HG03565 (cell line): ENCODE results near the gene HNRNPA3.
A peak's percentile ranks its signal among the peaks of the same experiment; 100 is the strongest.
"Not testable (repeated sequence)": the region's sequence is repeated elsewhere in the genome, so short reads cannot be mapped to it uniquely, and the experiment has no call there.

Experiments used
- ATAC-seq: cut with Tn5 transposase; IDR thresholded peaks from one replicate; pipeline ENCODE4 v1.9.1; 2021; ENCODE audit warnings: mild to moderate bottlenecking, moderate library complexity; ENCODE audit not compliant: unreplicated experiment

The HNRNPA3 gene

DNA sequence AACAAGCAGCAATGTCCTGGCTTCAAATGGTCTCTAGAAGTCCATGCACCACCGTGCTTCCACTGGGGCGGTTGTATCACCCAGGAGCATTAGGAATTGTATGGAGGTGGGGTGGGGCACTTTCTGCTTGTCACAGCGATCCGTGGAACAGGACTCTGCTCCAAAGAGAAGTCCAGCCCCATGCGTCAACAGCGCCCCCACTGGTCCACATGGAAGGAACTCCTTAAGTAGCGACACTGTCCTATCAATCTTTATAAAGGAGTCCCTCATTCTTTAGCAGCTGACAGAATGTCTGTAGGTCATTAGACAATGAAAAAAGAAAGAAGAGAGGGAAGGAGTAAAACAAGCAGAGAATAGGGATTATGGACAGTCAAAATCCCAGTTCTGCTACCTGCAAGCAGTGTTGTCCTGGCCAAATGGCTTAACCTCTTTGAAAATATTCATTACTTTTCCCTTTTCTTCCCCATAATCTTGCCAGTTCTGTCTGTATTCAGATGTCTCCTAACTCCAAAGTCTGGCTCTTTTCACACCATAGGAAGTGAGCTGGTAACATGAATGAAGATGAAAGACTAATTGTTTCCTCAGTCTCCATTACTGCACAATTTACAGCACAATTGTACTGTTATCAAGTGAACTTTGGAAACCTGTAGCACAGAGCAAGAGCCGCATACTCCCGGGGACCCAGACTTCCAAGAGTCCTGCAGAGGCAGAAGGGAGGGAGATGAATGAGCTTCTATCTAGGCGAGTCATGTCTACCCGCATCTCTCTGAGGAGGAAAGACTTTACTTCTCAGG lies 42.0 kb downstream of the HNRNPA3 start:
- no peak for ATAC-seq

- ATAC-seq, result no peak
Measured at GRCh38 chr2:177255227-177255601, 42.6 kb downstream of the HNRNPA3 start.

DNA sequence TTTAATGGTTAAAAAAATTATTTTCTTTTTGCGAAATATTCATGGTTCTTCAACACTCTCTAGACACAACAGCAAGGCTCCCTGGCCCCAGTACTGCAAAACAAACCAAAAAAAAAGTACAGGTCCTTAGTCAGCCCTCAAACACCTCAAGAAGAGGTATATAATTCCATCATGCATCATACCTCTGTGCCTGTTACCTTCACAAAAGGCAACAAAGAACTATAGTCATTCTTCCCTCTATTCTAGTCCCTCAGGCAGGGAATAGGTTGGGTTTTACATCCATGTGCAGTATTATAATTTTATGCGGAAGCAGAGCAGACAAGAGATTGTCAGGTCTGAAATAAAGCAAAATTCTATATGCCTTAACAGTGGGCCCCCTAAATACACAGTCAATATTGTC lies 43.4 kb downstream of the HNRNPA3 start:
- no peak for ATAC-seq

GRCh38 chr2:177256695-177257094 lies 44.1 kb downstream of the HNRNPA3 start:
- ATAC-seq, result no peak

- no peak for ATAC-seq
Measured at GRCh38 chr2:177257471-177257870, 44.9 kb downstream of the HNRNPA3 start.

- ATAC-seq, result no peak
Measured at GRCh38 chr2:177258059-177258458, 45.5 kb downstream of the HNRNPA3 start.

DNA sequence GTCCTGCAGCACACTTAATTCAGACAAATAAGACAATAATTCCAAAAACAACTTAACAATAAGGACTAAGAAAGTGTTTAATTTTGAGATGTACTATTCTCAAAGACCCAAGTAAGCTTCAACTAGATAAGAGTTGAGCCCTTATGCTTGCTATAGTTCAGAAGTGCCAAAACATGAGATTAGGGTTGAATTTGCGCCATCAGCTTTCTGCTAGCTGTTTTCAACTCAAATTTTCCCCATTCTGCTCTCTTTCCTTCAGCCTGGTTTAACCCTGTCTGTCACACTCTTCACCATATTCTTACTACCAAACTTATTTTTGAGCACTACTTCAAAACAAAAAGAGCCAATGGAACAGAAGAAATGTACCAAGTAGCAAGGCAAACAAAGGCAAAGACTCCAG lies 47.8 kb downstream of the HNRNPA3 start:
- ATAC-seq, result no peak

- ATAC-seq, result no peak
Measured at GRCh38 chr2:177261116-177262060, 48.8 kb downstream of the HNRNPA3 start.

- ATAC-seq, result no peak
Measured at GRCh38 chr2:177262092-177262491, 49.5 kb downstream of the HNRNPA3 start.

- ATAC-seq, result no peak
Measured at GRCh38 chr2:177262958-177263450, 50.4 kb downstream of the HNRNPA3 start.

DNA sequence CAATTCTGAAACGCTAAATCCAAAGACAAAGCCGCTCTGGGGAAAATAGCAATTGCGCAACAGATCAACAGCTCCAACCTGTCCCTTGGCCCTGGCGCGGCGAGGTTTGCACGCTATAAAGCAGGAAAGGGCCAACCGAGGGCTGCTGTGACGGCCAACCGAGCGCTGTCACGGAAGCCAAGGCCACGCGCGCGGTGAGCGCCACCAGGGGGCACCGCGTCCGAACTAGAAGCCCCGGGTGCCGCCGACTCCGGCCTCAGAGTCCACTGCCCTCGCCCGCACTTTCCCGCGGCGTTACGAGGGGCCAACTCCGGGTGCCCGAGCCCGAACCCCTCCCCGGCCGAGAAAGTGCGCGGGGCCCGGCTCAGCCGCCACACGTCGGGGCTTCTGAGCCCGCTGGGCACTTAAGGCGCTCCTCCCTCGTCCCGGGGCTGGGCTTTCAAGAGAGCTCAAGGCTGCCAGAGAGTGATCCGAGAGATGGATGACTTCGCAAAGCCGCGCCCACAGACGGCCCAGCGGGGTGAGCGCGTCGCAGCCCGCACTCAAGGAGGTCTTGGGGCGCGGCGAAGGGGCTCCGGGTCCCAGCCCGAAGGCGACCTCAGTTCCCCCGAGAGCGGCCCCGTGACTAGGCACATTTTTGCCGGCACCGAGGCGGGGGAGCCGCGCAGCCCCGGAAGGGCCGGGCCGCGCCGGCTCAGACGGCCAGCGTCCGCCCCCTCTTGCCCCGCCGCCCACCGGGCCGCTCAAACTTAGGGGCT lies 51.0 kb downstream of the HNRNPA3 start:
- ATAC-seq, result peak; percentile 36

GRCh38 chr2:177264209-177264692 lies 51.7 kb downstream of the HNRNPA3 start:
- no peak for ATAC-seq

- peak; percentile 53 for ATAC-seq
Measured at GRCh38 chr2:177264693-177265587, 52.3 kb downstream of the HNRNPA3 start, which contains the start of gene NFE2L2. TSS of gene NFE2L2 (minus strand) at chr2:177264727. CDS start at chr2:177264576, 151 bp downstream.

GRCh38 chr2:177265824-177266817 lies 53.5 kb downstream of the HNRNPA3 start:
- ATAC-seq, result no peak

GRCh38 chr2:177266955-177267354 lies 54.4 kb downstream of the HNRNPA3 start:
- not testable (repeated sequence) for ATAC-seq

GRCh38 chr2:177268187-177268871 lies 55.7 kb downstream of the HNRNPA3 start:
- ATAC-seq, result no peak

DNA sequence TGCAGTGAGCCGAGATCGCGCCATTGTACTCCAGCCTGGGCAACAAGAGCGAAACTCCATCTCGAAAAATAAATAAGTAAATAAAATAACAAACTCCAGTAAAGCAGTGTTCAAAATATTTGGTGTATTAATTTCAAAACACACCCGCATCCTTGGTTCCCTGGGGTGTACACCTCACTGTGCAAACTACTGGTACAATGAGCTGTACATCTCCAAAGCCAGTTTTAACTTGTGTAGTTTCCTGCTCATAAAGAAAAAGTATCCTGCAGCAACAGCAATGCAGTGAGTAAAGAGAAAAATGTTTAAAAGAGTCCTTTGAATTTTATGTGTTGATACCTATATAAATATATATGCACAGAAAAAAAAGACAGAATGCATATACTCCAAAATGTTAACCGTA lies 56.3 kb downstream of the HNRNPA3 start:
- ATAC-seq, result no peak

DNA sequence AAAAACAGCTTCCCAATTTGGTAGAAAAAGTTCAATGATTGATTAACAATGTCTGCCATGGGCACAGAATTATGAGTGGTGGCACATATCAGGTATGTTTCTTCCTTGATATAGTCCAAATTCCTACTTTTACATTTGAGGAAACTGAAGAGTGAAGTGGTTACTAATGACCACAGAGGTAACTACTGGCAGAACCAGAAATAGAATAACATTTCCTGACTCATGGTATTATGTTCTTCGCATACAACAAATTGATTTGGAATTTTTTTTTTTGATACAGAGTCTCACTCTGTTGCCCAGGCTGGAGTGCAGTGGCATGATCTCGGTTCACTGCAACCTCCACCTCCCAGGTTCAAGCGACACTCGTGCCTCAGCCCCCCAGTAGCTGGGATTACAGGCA lies 57.9 kb downstream of the HNRNPA3 start:
- no peak for ATAC-seq
